GM12878 (cell line): ENCODE data around the gene EHD1. TPM values are rescaled to one million over a fixed set of nuclear protein-coding genes. Genes with fewer than 3 reads are reported as not detected.

Experiments
- BHLHE40 ChIP-seq, 2 experiments: fragments of 450-650 bp in 1 of 2; IDR thresholded peaks; 2 replicates each; pipeline ENCODE4 v1.6.1; 2011 to 2017; ENCODE audit warnings: low read depth in 2 of 2, borderline replicate concordance in 1 of 2, improper control_type of control experiment in 1 of 2, low read length in 1 of 2, mild to moderate bottlenecking in 1 of 2
- CUX1 ChIP-seq: IDR thresholded peaks from 2 replicates; pipeline ENCODE4 v1.6.1; 2012; ENCODE audit warnings: improper control_type of control experiment, low read depth, low read length; ENCODE audit not compliant: insufficient replicate concordance
- E2F8 ChIP-seq: fragments of 450-650 bp; IDR thresholded peaks from 2 replicates; pipeline ENCODE4 v1.6.1; 2018; ENCODE audit warnings: mild to moderate bottlenecking, low read depth, moderate library complexity; ENCODE audit not compliant: partially characterized antibody
- ELK1 ChIP-seq: IDR thresholded peaks from 2 replicates; pipeline ENCODE4 v1.6.1; 2012; ENCODE audit warnings: low read depth, low read length, improper control_type of control experiment
- EZH2 ChIP-seq: IDR thresholded peaks from 2 replicates; pipeline ENCODE4 v1.6.1; 2012; ENCODE audit warnings: low read depth, mild to moderate bottlenecking, control low read depth, inconsistent platforms, low read length, borderline replicate concordance; ENCODE audit not compliant: control insufficient read depth
- GATAD2B ChIP-seq: fragments of 450-650 bp; conservative IDR thresholded peaks from 2 replicates; pipeline ENCODE4 v1.6.1; 2017; ENCODE audit warnings: low read depth, mild to moderate bottlenecking, moderate library complexity
- IRF5 ChIP-seq: fragments of 450-650 bp; IDR thresholded peaks from 2 replicates; pipeline ENCODE4 v1.6.1; 2017; ENCODE audit warnings: borderline replicate concordance
- MXI1 ChIP-seq: fragments of 150-350 bp; IDR thresholded peaks from 2 replicates; pipeline ENCODE4 v1.6.1; 2011; ENCODE audit warnings: low read depth, mild to moderate bottlenecking, inconsistent platforms, low read length, improper control_type of control experiment
- MYB ChIP-seq: fragments of 150-350 bp; IDR thresholded peaks from 2 replicates; pipeline ENCODE4 v1.6.1; 2014; ENCODE audit warnings: mild to moderate bottlenecking, low read depth, low read length, borderline replicate concordance
- NBN ChIP-seq: fragments of 450-650 bp; IDR thresholded peaks from 2 replicates; pipeline ENCODE4 v1.6.1; 2016
- NFYB ChIP-seq: IDR thresholded peaks from 2 replicates; pipeline ENCODE4 v1.6.1; 2011; ENCODE audit warnings: low read depth, mild to moderate bottlenecking, low read length, improper control_type of control experiment, moderate library complexity; ENCODE audit not compliant: insufficient read depth
- RAD21 ChIP-seq: IDR thresholded peaks from 2 replicates; pipeline ENCODE4 v1.6.1; 2011; ENCODE audit warnings: mild to moderate bottlenecking, low read depth, low read length, moderate library complexity; ENCODE audit not compliant: insufficient read depth
- SPI1 ChIP-seq: IDR thresholded peaks from 2 replicates; pipeline ENCODE4 v1.6.1; 2011; ENCODE audit warnings: low read depth, mild to moderate bottlenecking, low read length, moderate library complexity, borderline replicate concordance; ENCODE audit not compliant: insufficient read depth
- TCF3 ChIP-seq: IDR thresholded peaks from 2 replicates; pipeline ENCODE4 v1.6.1; 2012; ENCODE audit warnings: low read depth, mild to moderate bottlenecking, low read length, borderline replicate concordance; ENCODE audit not compliant: insufficient read depth
- TCF7 ChIP-seq: IDR thresholded peaks from 2 replicates; pipeline ENCODE4 v1.6.1; 2014; ENCODE audit warnings: antibody characterized with exemption, borderline replicate concordance
- YBX1 ChIP-seq: fragments of 450-650 bp; IDR thresholded peaks from 2 replicates; pipeline ENCODE4 v1.6.1; 2016; ENCODE audit warnings: antibody characterized with exemption
- ZNF207 ChIP-seq: fragments of 450-650 bp; IDR thresholded peaks from 2 replicates; pipeline ENCODE4 v1.6.1; 2014; ENCODE audit warnings: antibody characterized with exemption, mild to moderate bottlenecking, borderline replicate concordance
- ZNF217 ChIP-seq: fragments of 450-650 bp; IDR thresholded peaks from 2 replicates; pipeline ENCODE4 v1.6.1; 2017; ENCODE audit warnings: antibody characterized with exemption, mild to moderate bottlenecking
- polyA plus RNA-seq, 11 experiments: library from polyadenylated mRNA; depleted of rRNA in 4 of 11; unstranded in 6 of 11; stranded (reverse) in 5 of 11; fragments of >200 nt; fragmentation: Nextera tagmentation in 4 of 11; fragmentation: Illumina TruSeq in 1 of 11; extraction: Ambion mirVana in 4 of 11; extraction: Trizol in 1 of 11; gene quantifications; 1 replicate in 1 of 11; 2 replicates in 10 of 11; pipeline versions ENCODE4 v1.2.1 to v1.2.3, GENCODE V29; 2011 to 2016; ENCODE audit warnings: inconsistent platforms in 2 of 11, missing spikeins in 2 of 11, low read depth in 1 of 11
- total RNA-seq, 4 experiments: library from RNA; depleted of rRNA in 3 of 4; stranded (reverse); fragments of >200 nt in 3 of 4; fragmentation: Illumina TruSeq in 1 of 4; extraction: Trizol in 1 of 4; gene quantifications; 2 replicates each; pipeline versions ENCODE4 v1.2.1 to v1.2.3, GENCODE V29; 2013 to 2021

Gene EHD1
- total and polyA plus RNA-seq, 10 of the 15 experiments (the other 5 are each of a cell fraction or from before 2014, with no cell fraction given): 1.0 to 165 (median 66.5) TPM

GRCh38 chr11:64916775-64917662 is 38.6 kb upstream of the EHD1 start, which contains the start of gene ATG2A (continued):
- TF ChIP-seq RAD21 (no peak), TCF7 (no peak), SPI1 (no peak), ZNF207 (peak; percentile 22; the same call in 1 of the 2 replicates), BHLHE40 (IDR thresholded peaks at IDR 0.05; ENCODE audit: borderline replicate concordance in 1 of 2, low read depth in 2 of 2, low read length in 1 of 2) (peak in 1 of 2 experiments; percentile 12; a peak in 2 of 4 replicates), NFYB (peak; percentile 71; the same call in 1 of the 2 replicates), MXI1 (peak; percentile 100), TCF3 (no peak), GATAD2B (peak; percentile 76), ZNF217 (no peak), YBX1 (no peak), ELK1 (no peak), E2F8 (no peak), CUX1 (no peak), IRF5 (no peak), NBN (no peak), EZH2 (no peak), MYB (no peak)
